Glutamatergic neuron (in vitro differentiated cells): ENCODE data around the gene CHID1. TPM values are rescaled to one million over a fixed set of nuclear protein-coding genes. Genes with fewer than 3 reads are reported as not detected.

ENCODE experiments used
- DNase-seq: peaks from one replicate; pipeline ENCODE4 v3.0.0; 2022
- H3K27ac Mint-ChIP-seq: one replicate; pipeline ENCODE4 v1.8.0; 2020; ENCODE audit warnings: mild to moderate bottlenecking, mixed read lengths, inconsistent platforms; ENCODE audit not compliant: unreplicated experiment
- H3K27me3 Mint-ChIP-seq: one replicate; pipeline ENCODE4 v1.8.0; 2020; ENCODE audit warnings: mild to moderate bottlenecking, moderate library complexity, mixed read lengths, inconsistent platforms; ENCODE audit not compliant: unreplicated experiment
- H3K36me3 Mint-ChIP-seq: one replicate; pipeline ENCODE4 v1.8.0; 2020; ENCODE audit warnings: mild to moderate bottlenecking, mixed read lengths, inconsistent platforms; ENCODE audit not compliant: unreplicated experiment
- H3K4me1 Mint-ChIP-seq: one replicate; pipeline ENCODE4 v1.8.0; 2020; ENCODE audit warnings: mild to moderate bottlenecking, low read depth, mixed read lengths, inconsistent platforms; ENCODE audit not compliant: unreplicated experiment
- H3K4me3 Mint-ChIP-seq: one replicate; pipeline ENCODE4 v1.8.0; 2020; ENCODE audit warnings: mild to moderate bottlenecking, mixed read lengths, inconsistent platforms; ENCODE audit not compliant: unreplicated experiment
- H3K9me3 Mint-ChIP-seq: one replicate; pipeline ENCODE4 v1.8.0; 2020; ENCODE audit warnings: mild to moderate bottlenecking, moderate library complexity, mixed read lengths, inconsistent platforms; ENCODE audit not compliant: unreplicated experiment
- CTCF ChIP-seq: fragments of 200-600 bp; sonication (generic); IDR thresholded peaks from one replicate; pipeline ENCODE4 v1.5.0; 2021; ENCODE audit not compliant: partially characterized antibody, unreplicated experiment
- total RNA-seq: library from RNA; stranded (reverse); fragmentation: NEBNext Ultra II Directional; extraction: Animal tissue kit (Norgen Biotek cat#: 25700); gene quantifications from one replicate; pipeline ENCODE4 v1.2.1, GENCODE V29; 2021; ENCODE audit not compliant: unreplicated experiment

CHID1 gene
- total RNA-seq, 1 donor from 2014 or later = 56.1 TPM

DNA sequence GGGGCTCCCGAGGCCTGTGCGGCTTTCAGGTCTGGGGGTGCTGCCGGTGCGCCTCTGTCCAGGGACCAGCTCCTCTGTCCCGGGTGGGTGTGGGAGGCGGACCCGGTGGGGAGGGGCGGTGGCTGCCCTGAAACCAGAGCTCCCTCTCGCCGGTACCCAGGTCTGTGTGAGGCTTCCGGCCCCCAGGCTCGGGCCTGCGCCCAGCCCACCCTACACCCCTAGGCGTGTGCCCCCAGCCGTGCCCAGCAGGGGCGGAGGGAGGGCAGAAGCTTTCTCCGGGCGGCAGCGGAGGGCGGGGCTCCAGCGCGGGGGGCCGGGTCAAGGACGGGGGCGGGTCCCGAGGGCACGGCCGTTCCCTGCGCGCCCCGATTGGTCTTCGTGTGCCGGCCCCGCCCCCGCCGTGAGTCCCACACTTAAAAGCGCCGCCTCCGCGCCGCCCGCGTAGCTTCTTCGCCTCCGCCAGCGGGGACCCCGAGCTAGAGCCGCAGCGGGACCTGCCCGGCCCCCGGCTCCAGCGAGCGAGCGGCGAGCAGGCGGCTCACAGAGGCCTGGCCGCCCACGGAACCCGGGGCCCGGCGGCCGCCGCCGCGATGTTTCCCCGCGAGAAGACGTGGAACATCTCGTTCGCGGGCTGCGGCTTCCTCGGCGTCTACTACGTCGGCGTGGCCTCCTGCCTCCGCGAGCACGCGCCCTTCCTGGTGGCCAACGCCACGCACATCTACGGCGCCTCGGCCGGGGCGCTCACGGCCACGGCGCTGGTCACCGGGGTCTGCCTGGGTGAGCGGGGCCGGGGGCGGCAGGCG lies 91.3 kb downstream of the CHID1 start:
- no peak overlapping the region for H3K27ac Mint-ChIP-seq

GRCh38 chr11:818396-819128 lies 92.0 kb downstream of the CHID1 start, which contains the start of gene PNPLA2:
PNPLA2 (plus strand) TSS chr11:818914; CDS start chr11:819719, 805 bp downstream.
- no peaks in the 10 kb centered on the region for H3K4me1 Mint-ChIP-seq
- TF ChIP-seq CTCF = no peak
- no peak for DNase-seq
- no peaks in the 10 kb centered on the region for H3K36me3 Mint-ChIP-seq
- no peak within 1 kb of the TSS for H3K27ac Mint-ChIP-seq
- H3K4me3 Mint-ChIP-seq = peak within 1 kb of the TSS; percentile 81
- peaks cover 8% of the 10 kb centered on the region for H3K27me3 Mint-ChIP-seq
- H3K9me3 Mint-ChIP-seq = no peaks in the 10 kb centered on the region

More for the DNA sequence above, 91.3 kb downstream of the CHID1 start:
- Mint-ChIP-seq H3K4me1 (no peaks in the 10 kb centered on the region), H3K4me3 (no peak overlapping the region), H3K9me3 (no peaks in the 10 kb centered on the region), H3K36me3 (no peaks in the 10 kb centered on the region), H3K27me3 (peaks cover 8% of the 10 kb centered on the region)
- peak; percentile 93 for DNase-seq
- no peak for TF ChIP-seq CTCF

Other genes starting within 250 kb of the CHID1 start
- 51.5 TPM for gene DEAF1, start 215.6 kb downstream of the CHID1 start, total RNA-seq
- gene TMEM80, start 215.0 kb downstream of the CHID1 start, total RNA-seq = 29.7 TPM
- gene EPS8L2, start 204.6 kb downstream of the CHID1 start, total RNA-seq = 12.7 TPM
- gene TALDO1, start 163.3 kb downstream of the CHID1 start, total RNA-seq = 182 TPM
- 67.5 TPM for gene GATD1, start 133.3 kb downstream of the CHID1 start, total RNA-seq
- 58.7 TPM for gene CEND1, start 120.7 kb downstream of the CHID1 start, total RNA-seq
- gene SLC25A22, start 112.5 kb downstream of the CHID1 start, total RNA-seq = 93.9 TPM
- gene PIDD1, start 105.6 kb downstream of the CHID1 start, total RNA-seq = 37.0 TPM
- gene RPLP2, start 100.8 kb downstream of the CHID1 start, total RNA-seq = 997 TPM
- gene PNPLA2, start 91.9 kb downstream of the CHID1 start, total RNA-seq = 32.3 TPM
- gene CRACR2B, start 82.9 kb downstream of the CHID1 start, total RNA-seq = 19.7 TPM
- 346 TPM for gene CD151, start 77.9 kb downstream of the CHID1 start, total RNA-seq
- gene POLR2L, start 68.3 kb downstream of the CHID1 start, total RNA-seq = 106 TPM
- 82.5 TPM for gene TSPAN4, start 68.0 kb downstream of the CHID1 start, total RNA-seq
- gene AP2A2, start 15.1 kb upstream of the CHID1 start, total RNA-seq = 228 TPM
- not detected for gene MUC6, start 125.9 kb upstream of the CHID1 start, total RNA-seq
- gene MUC2, start 164.1 kb upstream of the CHID1 start, total RNA-seq = not detected
- not detected for gene MUC5AC, start 247.1 kb upstream of the CHID1 start, total RNA-seq